Gastrocnemius medialis (tissue), 4 donors: ENCODE data around the gene RAD51B.

Source experiments
- CTCF ChIP-seq, 5 experiments: fragments of 450-650 bp in 3 of 5; fragments of 200-600 bp in 2 of 5; sonication (generic) in 2 of 5; IDR thresholded peaks in 4 of 5; conservative IDR thresholded peaks in 1 of 5; 1 replicate in 4 of 5; 2 replicates in 1 of 5; pipeline ENCODE4 v1.5.1; 2016 to 2019; ENCODE audit warnings: antibody characterized with exemption in 5 of 5, mild to moderate bottlenecking in 3 of 5, moderate library complexity in 3 of 5
- POLR2A ChIP-seq, 2 donors: fragments of 450-650 bp; IDR thresholded peaks; one replicate each; pipeline ENCODE4 v1.6.1; 2017; ENCODE audit warnings: antibody characterized with exemption in 2 of 2, mild to moderate bottlenecking in 2 of 2, moderate library complexity in 2 of 2

GRCh38 chr14:68589447-68590200, 770.0 kb downstream of the RAD51B start:
- TF ChIP-seq CTCF (IDR thresholded peaks at IDR 0.05 in 4 of 5, conservative IDR thresholded peaks at IDR 0.05 in 1 of 5) (no peak), POLR2A (IDR thresholded peaks at IDR 0.05) (no peak)
